ENCODE data around the gene HEXA.
"Not testable (repeated sequence)": the region's sequence is repeated elsewhere in the genome, so short reads cannot be mapped to it uniquely, and the experiment has no call there.

DNA sequence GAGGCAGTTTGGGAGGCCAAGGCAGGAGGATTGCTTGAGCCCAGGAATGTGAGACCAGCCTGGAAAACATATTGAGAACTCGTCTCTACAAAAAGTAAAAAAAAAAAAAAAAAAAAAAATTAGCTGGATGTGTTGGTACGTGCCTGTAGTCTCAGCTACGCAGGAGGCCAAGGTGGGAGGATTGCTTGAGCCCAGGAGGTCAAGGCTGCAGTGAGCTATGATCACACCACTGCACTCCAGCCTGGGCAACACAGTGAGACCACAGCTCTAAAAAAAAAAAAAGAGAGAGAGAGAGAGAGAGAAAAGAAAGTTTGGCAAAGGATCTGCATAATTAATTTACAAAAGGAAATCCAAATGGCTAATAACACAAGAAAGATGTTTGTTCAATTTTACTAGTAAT is 44.0 kb upstream of the HEXA start:
- not testable (repeated sequence) for TF ChIP-seq EZH2phosphoT487 (IDR thresholded peaks at IDR 0.05; ENCODE audit: borderline replicate concordance)
- TF ChIP-seq, protein P1, sequence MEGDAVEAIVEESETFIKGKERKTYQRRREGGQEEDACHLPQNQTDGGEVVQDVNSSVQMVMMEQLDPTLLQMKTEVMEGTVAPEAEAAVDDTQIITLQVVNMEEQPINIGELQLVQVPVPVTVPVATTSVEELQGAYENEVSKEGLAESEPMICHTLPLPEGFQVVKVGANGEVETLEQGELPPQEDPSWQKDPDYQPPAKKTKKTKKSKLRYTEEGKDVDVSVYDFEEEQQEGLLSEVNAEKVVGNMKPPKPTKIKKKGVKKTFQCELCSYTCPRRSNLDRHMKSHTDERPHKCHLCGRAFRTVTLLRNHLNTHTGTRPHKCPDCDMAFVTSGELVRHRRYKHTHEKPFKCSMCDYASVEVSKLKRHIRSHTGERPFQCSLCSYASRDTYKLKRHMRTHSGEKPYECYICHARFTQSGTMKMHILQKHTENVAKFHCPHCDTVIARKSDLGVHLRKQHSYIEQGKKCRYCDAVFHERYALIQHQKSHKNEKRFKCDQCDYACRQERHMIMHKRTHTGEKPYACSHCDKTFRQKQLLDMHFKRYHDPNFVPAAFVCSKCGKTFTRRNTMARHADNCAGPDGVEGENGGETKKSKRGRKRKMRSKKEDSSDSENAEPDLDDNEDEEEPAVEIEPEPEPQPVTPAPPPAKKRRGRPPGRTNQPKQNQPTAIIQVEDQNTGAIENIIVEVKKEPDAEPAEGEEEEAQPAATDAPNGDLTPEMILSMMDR (conservative IDR thresholded peaks at IDR 0.05; ENCODE audit: low read length), result not testable (repeated sequence)

Data from Loucy (cell line).